ENCODE results near the gene SHISA9.

DNA sequence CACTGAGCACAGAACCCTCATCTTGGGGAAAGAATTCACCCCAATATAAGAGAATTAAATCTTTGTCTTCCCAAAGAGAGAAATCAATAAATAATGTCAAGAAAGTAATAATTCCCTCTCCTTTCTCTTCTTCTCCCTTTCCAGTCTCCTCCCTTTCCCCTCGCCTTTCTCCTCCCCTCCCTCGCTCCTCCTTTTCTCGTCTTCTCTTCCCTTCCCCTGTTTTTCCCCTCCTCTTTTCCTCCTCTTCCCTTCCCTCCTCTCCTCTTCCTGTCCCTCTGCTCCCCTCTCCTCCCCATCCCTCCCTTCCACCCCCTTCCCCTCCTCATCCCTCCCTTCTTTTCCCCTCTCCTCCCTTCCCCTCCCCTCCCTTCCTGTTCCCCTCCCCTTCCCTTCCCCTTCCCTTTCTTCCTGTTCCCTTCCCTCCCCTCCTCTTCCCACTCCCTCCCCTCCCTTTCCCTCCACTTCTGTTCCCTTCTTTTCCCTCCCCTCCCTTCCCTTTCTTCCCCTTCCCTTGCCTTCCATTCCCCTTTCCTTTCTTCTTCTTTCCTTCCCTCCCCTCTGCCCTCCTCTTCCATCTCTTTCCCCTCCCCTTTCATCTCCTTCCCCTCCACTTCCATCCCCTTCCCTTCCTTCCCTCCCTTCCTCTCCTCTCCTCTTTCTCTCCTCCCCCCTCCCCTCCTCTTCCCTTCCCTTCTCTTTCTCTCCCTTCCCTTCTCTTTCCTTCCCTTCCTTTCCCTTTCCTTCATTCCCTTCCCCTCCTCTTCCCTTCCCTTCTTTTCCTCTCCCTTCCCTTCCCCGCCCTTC, 363.6 kb downstream of the SHISA9 start:
- TF ChIP-seq, protein P1, sequence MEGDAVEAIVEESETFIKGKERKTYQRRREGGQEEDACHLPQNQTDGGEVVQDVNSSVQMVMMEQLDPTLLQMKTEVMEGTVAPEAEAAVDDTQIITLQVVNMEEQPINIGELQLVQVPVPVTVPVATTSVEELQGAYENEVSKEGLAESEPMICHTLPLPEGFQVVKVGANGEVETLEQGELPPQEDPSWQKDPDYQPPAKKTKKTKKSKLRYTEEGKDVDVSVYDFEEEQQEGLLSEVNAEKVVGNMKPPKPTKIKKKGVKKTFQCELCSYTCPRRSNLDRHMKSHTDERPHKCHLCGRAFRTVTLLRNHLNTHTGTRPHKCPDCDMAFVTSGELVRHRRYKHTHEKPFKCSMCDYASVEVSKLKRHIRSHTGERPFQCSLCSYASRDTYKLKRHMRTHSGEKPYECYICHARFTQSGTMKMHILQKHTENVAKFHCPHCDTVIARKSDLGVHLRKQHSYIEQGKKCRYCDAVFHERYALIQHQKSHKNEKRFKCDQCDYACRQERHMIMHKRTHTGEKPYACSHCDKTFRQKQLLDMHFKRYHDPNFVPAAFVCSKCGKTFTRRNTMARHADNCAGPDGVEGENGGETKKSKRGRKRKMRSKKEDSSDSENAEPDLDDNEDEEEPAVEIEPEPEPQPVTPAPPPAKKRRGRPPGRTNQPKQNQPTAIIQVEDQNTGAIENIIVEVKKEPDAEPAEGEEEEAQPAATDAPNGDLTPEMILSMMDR (conservative IDR thresholded peaks at IDR 0.05; ENCODE audit: low read depth, low read length) = no peak
- TF ChIP-seq NFE2L2 (IDR thresholded peaks at IDR 0.05; ENCODE audit: low read depth, low read length) (no peak), POLR2A (IDR thresholded peaks at IDR 0.05; ENCODE audit: low read depth, low read length) (no peak), RAD21 (IDR thresholded peaks at IDR 0.05; ENCODE audit: low read length) (no peak), CEBPB (IDR thresholded peaks at IDR 0.05; ENCODE audit: low read depth, low read length) (no peak), MXI1 (IDR thresholded peaks at IDR 0.05; ENCODE audit: borderline replicate concordance, low read depth, low read length) (no peak), FOS (IDR thresholded peaks at IDR 0.05; ENCODE audit: low read depth, low read length) (no peak), MAFK (IDR thresholded peaks at IDR 0.05; ENCODE audit: low read depth, low read length) (no peak), RCOR1 (IDR thresholded peaks at IDR 0.05; ENCODE audit: insufficient replicate concordance, low read length) (no peak), SMC3 (IDR thresholded peaks at IDR 0.05; ENCODE audit: low read depth, low read length) (no peak), RFX5 (IDR thresholded peaks at IDR 0.05; ENCODE audit: low read depth, low read length) (no peak)
- TF ChIP-seq, protein P2, sequence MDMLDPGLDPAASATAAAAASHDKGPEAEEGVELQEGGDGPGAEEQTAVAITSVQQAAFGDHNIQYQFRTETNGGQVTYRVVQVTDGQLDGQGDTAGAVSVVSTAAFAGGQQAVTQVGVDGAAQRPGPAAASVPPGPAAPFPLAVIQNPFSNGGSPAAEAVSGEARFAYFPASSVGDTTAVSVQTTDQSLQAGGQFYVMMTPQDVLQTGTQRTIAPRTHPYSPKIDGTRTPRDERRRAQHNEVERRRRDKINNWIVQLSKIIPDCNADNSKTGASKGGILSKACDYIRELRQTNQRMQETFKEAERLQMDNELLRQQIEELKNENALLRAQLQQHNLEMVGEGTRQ (IDR thresholded peaks at IDR 0.05; ENCODE audit: low read depth, low read length) = no peak
- TF ChIP-seq, protein P3, sequence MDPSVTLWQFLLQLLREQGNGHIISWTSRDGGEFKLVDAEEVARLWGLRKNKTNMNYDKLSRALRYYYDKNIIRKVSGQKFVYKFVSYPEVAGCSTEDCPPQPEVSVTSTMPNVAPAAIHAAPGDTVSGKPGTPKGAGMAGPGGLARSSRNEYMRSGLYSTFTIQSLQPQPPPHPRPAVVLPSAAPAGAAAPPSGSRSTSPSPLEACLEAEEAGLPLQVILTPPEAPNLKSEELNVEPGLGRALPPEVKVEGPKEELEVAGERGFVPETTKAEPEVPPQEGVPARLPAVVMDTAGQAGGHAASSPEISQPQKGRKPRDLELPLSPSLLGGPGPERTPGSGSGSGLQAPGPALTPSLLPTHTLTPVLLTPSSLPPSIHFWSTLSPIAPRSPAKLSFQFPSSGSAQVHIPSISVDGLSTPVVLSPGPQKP (IDR thresholded peaks at IDR 0.05; ENCODE audit: borderline replicate concordance, low read depth, low read length) = no peak
